HepG2 (cell line): ENCODE results near the gene PLEKHN1. TPM values are rescaled to one million over a fixed set of nuclear protein-coding genes. Genes with fewer than 3 reads are reported as not detected.

Experiments used
- ARNT2 ChIP-seq: sonication (generic); formaldehyde crosslinking; IDR thresholded peaks from 2 replicates; pipeline ENCODE4 v1.8.0; 2022; ENCODE audit warnings: mild to moderate bottlenecking, low read depth, missing genetic modification reagents, moderate library complexity
- FOXO1 ChIP-seq: sonication (generic); formaldehyde crosslinking; IDR thresholded peaks from 2 replicates; pipeline ENCODE4 v1.4.0; 2020; ENCODE audit warnings: missing genetic modification reagents
- GABPA ChIP-seq, 2 experiments: IDR thresholded peaks; 2 replicates each; pipeline ENCODE4 v1.6.1; 2011 to 2016; ENCODE audit warnings: low read depth in 2 of 2, low read length in 1 of 2, missing biosample characterization in 1 of 2, missing genetic modification characterization in 1 of 2
- HNF4G ChIP-seq, 2 experiments: sonication (generic) in 1 of 2; formaldehyde crosslinking in 1 of 2; IDR thresholded peaks; 2 replicates each; pipeline versions ENCODE4 v1.4.0 to v1.6.1; 2011 to 2020; ENCODE audit warnings: borderline replicate concordance in 2 of 2, low read depth in 2 of 2, mild to moderate bottlenecking in 2 of 2, low read length in 1 of 2, missing genetic modification reagents in 1 of 2, moderate library complexity in 1 of 2
- KLF15 ChIP-seq: sonication (generic); formaldehyde crosslinking; IDR thresholded peaks from 2 replicates; pipeline ENCODE4 v1.8.1; 2023; ENCODE audit warnings: borderline replicate concordance, mild to moderate bottlenecking, inconsistent platforms, missing genetic modification reagents, mixed read lengths
- MIXL1 ChIP-seq: IDR thresholded peaks from 2 replicates; pipeline ENCODE4 v1.6.1; 2016
- NFRKB ChIP-seq: fragments of 450-650 bp; IDR thresholded peaks from 2 replicates; pipeline ENCODE4 v1.6.1; 2017
- SAP130 ChIP-seq: IDR thresholded peaks from 2 replicates; pipeline ENCODE4 v1.6.1; 2016; ENCODE audit warnings: low read depth
- SIN3A ChIP-seq: IDR thresholded peaks from 2 replicates; pipeline ENCODE4 v1.6.1; 2011; ENCODE audit warnings: low read depth, mild to moderate bottlenecking, control low read depth, low read length, borderline replicate concordance
- SIX4 ChIP-seq: sonication (generic); formaldehyde crosslinking; IDR thresholded peaks from 2 replicates; pipeline ENCODE4 v1.4.0; 2020; ENCODE audit warnings: missing genetic modification reagents
- SP4 ChIP-seq: sonication (generic); formaldehyde crosslinking; IDR thresholded peaks from 2 replicates; pipeline ENCODE4 v1.8.1; 2023; ENCODE audit warnings: mild to moderate bottlenecking, missing genetic modification reagents
- STAG1 ChIP-seq: sonication (generic); formaldehyde crosslinking; IDR thresholded peaks from 2 replicates; pipeline ENCODE4 v1.4.0; 2020; ENCODE audit warnings: missing genetic modification reagents
- TARDBP ChIP-seq: sonication (generic); formaldehyde crosslinking; IDR thresholded peaks from 2 replicates; pipeline ENCODE4 v1.8.0; 2022; ENCODE audit warnings: mild to moderate bottlenecking, missing genetic modification reagents
- THAP11 ChIP-seq: IDR thresholded peaks from 2 replicates; pipeline ENCODE4 v1.6.1; 2016; ENCODE audit warnings: missing biosample characterization, missing genetic modification reagents
- ZMYM2 ChIP-seq: sonication (generic); formaldehyde crosslinking; IDR thresholded peaks from 2 replicates; pipeline ENCODE4 v1.8.0; 2022; ENCODE audit warnings: mild to moderate bottlenecking, missing genetic modification reagents
- ZMYM3 ChIP-seq: sonication (generic); formaldehyde crosslinking; IDR thresholded peaks from 2 replicates; pipeline ENCODE4 v1.5.1; 2020; ENCODE audit warnings: mild to moderate bottlenecking, missing genetic modification reagents
- ZNF563 ChIP-seq: sonication (generic); formaldehyde crosslinking; IDR thresholded peaks from 2 replicates; pipeline ENCODE4 v1.8.0; 2022; ENCODE audit warnings: mild to moderate bottlenecking, moderate library complexity, missing genetic modification reagents
- polyA plus RNA-seq, 8 experiments: library from polyadenylated mRNA; depleted of rRNA in 3 of 8; stranded (reverse) in 7 of 8; unstranded in 1 of 8; fragments of >200 nt; fragmentation: Illumina TruSeq in 4 of 8; extraction: Trizol in 4 of 8; gene quantifications; 2 replicates each; pipeline versions ENCODE4 v1.2.1 to v1.2.3, GENCODE V29; 2011 to 2016; ENCODE audit warnings: low read depth in 4 of 8, missing spikeins in 1 of 8, mixed read lengths in 1 of 8; ENCODE audit not compliant: insufficient read depth in 1 of 8
- total RNA-seq, 5 experiments: library from RNA; depleted of rRNA; stranded (reverse); fragments of >200 nt; fragmentation: Illumina TruSeq; extraction: Trizol; gene quantifications; 2 replicates each; pipeline ENCODE4 v1.2.3, GENCODE V29; 2016; ENCODE audit warnings: low read depth in 1 of 5
- TF ChIP-seq, protein P1 (sequence below): IDR thresholded peaks from 2 replicates; pipeline ENCODE4 v1.6.1; 2016; ENCODE audit warnings: missing compliant biosample characterization, missing genetic modification reagents, borderline replicate concordance
- TF ChIP-seq, protein P2 (sequence below): sonication (generic); formaldehyde crosslinking; IDR thresholded peaks from 2 replicates; pipeline ENCODE4 v1.8.0; 2022; ENCODE audit warnings: mild to moderate bottlenecking, missing genetic modification reagents, borderline replicate concordance
- TF ChIP-seq, protein P3 (sequence below): conservative IDR thresholded peaks from 2 replicates; pipeline ENCODE4 v1.6.1; 2018; ENCODE audit warnings: missing genetic modification reagents
- TF ChIP-seq, protein P4 (sequence below): sonication (generic); formaldehyde crosslinking; IDR thresholded peaks from 2 replicates; pipeline ENCODE4 v1.9.0; 2022; ENCODE audit warnings: low read depth, missing genetic modification reagents

The PLEKHN1 gene
- total and polyA plus RNA-seq, 2 of the 13 experiments (the other 11 are each of a cell fraction or from before 2014, with no cell fraction given) = 0.42 to 0.58 TPM

DNA sequence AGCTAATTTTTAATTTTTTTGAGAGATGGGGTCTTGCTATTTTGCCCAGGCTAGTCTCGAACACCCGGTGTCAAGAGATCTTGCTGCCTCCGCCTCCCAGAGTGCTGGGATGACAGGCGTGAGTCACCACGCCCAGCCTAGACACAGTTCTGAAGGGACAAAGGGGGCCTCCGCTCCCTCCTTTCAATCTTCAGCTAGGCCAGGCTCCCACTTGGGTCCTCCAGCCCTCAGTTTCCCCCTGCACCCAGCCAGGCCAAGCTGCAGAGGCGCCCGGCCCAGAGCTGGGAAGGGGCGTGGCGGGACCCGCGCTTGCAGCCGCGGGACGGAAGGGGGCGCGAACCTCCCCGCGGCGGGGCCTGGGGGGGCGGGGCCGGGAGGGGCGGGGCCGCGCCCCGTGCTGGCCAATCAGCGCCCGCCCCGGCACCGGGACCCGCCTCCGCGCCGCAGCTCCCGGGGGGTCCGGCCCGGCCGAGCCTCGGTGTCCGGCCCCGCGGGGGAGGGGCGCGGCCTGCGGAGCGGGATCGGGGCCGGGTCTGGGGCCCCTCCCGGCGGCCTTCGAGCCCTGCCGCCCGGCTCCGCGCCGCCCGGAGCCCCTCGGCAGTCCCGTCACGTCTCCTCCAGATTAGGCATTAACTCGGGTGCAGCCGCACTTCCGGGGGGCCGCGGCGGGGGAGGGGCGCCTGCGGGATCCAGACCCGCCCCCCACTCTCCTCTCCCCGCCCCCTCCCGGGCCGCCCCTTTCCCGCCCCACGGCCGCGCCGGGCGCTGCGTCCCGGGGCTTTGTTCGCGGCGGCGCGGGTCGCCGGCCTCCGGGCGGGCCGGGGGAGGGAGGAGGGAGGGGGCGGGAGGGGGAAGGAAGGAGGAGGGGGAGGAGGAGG is 53.1 kb downstream of the PLEKHN1 start (continued):
- TF ChIP-seq HNF4G (IDR thresholded peaks at IDR 0.05; ENCODE audit: borderline replicate concordance, low read depth, low read length) (peak; percentile 66; the same call in 1 of the 2 replicates), HNF4G (CRISPR knock-in tag; IDR thresholded peaks at IDR 0.05; ENCODE audit: borderline replicate concordance, low read depth) (no peak), THAP11 (CRISPR knock-in tag) (peak; percentile 55; the same call in 1 of the 2 replicates), KLF15 (CRISPR knock-in tag) (no peak), ARNT2 (CRISPR knock-in tag) (0 out of 2 replicates have a peak, but pooled peaks have one; percentile 5), SIN3A (peak; percentile 62; the same call in 1 of the 2 replicates), ZMYM2 (peak; percentile 69; the same call in 1 of the 2 replicates), NFRKB (no peak), GABPA (IDR thresholded peaks at IDR 0.05; ENCODE audit: low read depth, low read length) (no peak), GABPA (CRISPR knock-in tag; IDR thresholded peaks at IDR 0.05; ENCODE audit: low read depth) (peak; percentile 72), ZMYM3 (CRISPR knock-in tag) (peak; percentile 80), TARDBP (CRISPR knock-in tag) (peak; percentile 0; the same call in 1 of the 2 replicates), ZNF563 (CRISPR knock-in tag) (0 out of 2 replicates have a peak, but pooled peaks have one; percentile 7), FOXO1 (no peak), MIXL1 (CRISPR knock-in tag) (no peak), SIX4 (CRISPR knock-in tag) (no peak), STAG1 (peak; percentile 18; the same call in 1 of the 2 replicates), SAP130 (CRISPR knock-in tag) (peak; percentile 65; the same call in 1 of the 2 replicates), SP4 (CRISPR knock-in tag) (peak; percentile 65)
- TF ChIP-seq, protein P1, sequence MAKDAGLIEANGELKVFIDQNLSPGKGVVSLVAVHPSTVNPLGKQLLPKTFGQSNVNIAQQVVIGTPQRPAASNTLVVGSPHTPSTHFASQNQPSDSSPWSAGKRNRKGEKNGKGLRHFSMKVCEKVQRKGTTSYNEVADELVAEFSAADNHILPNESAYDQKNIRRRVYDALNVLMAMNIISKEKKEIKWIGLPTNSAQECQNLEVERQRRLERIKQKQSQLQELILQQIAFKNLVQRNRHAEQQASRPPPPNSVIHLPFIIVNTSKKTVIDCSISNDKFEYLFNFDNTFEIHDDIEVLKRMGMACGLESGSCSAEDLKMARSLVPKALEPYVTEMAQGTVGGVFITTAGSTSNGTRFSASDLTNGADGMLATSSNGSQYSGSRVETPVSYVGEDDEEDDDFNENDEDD (CRISPR knock-in tag) = peak; percentile 22; the same call in 1 of the 2 replicates
- TF ChIP-seq, protein P2, sequence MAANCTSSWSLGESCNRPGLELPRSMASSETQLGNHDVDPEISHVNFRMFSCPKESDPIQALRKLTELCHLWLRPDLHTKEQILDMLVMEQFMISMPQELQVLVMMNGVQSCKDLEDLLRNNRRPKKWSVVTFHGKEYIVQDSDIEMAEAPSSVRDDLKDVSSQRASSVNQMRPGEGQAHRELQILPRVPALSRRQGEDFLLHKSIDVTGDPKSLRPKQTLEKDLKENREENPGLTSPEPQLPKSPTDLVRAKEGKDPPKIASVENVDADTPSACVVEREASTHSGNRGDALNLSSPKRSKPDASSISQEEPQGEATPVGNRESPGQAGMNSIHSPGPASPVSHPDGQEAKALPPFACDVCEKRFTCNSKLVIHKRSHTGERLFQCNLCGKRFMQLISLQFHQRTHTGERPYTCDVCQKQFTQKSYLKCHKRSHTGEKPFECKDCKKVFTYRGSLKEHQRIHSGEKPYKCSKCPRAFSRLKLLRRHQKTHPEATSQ (CRISPR knock-in tag) = no peak
- TF ChIP-seq, protein P3, sequence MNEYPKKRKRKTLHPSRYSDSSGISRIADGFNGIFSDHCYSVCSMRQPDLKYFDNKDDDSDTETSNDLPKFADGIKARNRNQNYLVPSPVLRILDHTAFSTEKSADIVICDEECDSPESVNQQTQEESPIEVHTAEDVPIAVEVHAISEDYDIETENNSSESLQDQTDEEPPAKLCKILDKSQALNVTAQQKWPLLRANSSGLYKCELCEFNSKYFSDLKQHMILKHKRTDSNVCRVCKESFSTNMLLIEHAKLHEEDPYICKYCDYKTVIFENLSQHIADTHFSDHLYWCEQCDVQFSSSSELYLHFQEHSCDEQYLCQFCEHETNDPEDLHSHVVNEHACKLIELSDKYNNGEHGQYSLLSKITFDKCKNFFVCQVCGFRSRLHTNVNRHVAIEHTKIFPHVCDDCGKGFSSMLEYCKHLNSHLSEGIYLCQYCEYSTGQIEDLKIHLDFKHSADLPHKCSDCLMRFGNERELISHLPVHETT (CRISPR knock-in tag) = peak; percentile 91
- TF ChIP-seq, protein P4, sequence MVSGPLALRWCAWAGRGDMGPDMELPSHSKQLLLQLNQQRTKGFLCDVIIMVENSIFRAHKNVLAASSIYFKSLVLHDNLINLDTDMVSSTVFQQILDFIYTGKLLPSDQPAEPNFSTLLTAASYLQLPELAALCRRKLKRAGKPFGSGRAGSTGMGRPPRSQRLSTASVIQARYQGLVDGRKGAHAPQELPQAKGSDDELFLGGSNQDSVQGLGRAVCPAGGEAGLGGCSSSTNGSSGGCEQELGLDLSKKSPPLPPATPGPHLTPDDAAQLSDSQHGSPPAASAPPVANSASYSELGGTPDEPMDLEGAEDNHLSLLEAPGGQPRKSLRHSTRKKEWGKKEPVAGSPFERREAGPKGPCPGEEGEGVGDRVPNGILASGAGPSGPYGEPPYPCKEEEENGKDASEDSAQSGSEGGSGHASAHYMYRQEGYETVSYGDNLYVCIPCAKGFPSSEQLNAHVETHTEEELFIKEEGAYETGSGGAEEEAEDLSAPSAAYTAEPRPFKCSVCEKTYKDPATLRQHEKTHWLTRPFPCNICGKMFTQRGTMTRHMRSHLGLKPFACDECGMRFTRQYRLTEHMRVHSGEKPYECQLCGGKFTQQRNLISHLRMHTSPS (CRISPR knock-in tag) = no peak
